NCI-H345 (cell line): ENCODE data around the gene MMD.
"Not testable (repeated sequence)": the region's sequence is repeated elsewhere in the genome, so short reads cannot be mapped to it uniquely, and the experiment has no call there.

Experiments used
- DNase-seq: peaks from one replicate; lab custom pipeline; 2025; lab: John Stamatoyannopoulos, UW

The MMD gene

GRCh38 chr17:55420067-55420775 is 1.4 kb downstream of the MMD start:
- DNase-seq: no peak

GRCh38 chr17:55418369-55419268 is 3.0 kb downstream of the MMD start:
- DNase-seq: no peak

GRCh38 chr17:55417411-55418268 is 4.0 kb downstream of the MMD start:
- no peak for DNase-seq

GRCh38 chr17:55416470-55417052 is 5.1 kb downstream of the MMD start:
- DNase-seq: no peak

GRCh38 chr17:55416000-55416399 is 5.6 kb downstream of the MMD start:
- DNase-seq: no peak

GRCh38 chr17:55414983-55415382 is 6.7 kb downstream of the MMD start:
- no peak for DNase-seq

GRCh38 chr17:55413825-55414489 is 7.7 kb downstream of the MMD start:
- no peak for DNase-seq

- no peak for DNase-seq
Observed at GRCh38 chr17:55411463-55411855, 10.2 kb downstream of the MMD start.

GRCh38 chr17:55410722-55411462 is 10.7 kb downstream of the MMD start:
- DNase-seq: no peak

GRCh38 chr17:55409030-55409800 is 12.4 kb downstream of the MMD start:
- no peak for DNase-seq

- DNase-seq: no peak
Observed at GRCh38 chr17:55407641-55408566, 13.7 kb downstream of the MMD start.

- DNase-seq: no peak
Observed at GRCh38 chr17:55405600-55405999, 16.0 kb downstream of the MMD start.

GRCh38 chr17:55404197-55404596 is 17.4 kb downstream of the MMD start:
- not testable (repeated sequence) for DNase-seq

GRCh38 chr17:55402374-55402773 is 19.3 kb downstream of the MMD start:
- no peak for DNase-seq

- DNase-seq: no peak
Observed at GRCh38 chr17:55398689-55399088, 22.9 kb downstream of the MMD start.

- no peak for DNase-seq
Observed at GRCh38 chr17:55395803-55396505, 25.7 kb downstream of the MMD start.

- DNase-seq: no peak
Observed at GRCh38 chr17:55394357-55395021, 27.1 kb downstream of the MMD start.
